DND-41 (cell line): ENCODE measurements around the gene PMS2.
A peak's percentile ranks its signal among the peaks of the same experiment; 100 is the strongest.
"Not testable (repeated sequence)": the region's sequence is repeated elsewhere in the genome, so short reads cannot be mapped to it uniquely, and the experiment has no call there.

ENCODE experiments used
- ATAC-seq: fragments of 200-7000 bp; cut with Tn5 transposase; 3 replicates; pipeline ENCODE4 v1.9.1; 2021; ENCODE audit warnings: low read depth; ENCODE audit not compliant: insufficient read depth
- DNase-seq: peaks from one replicate; pipeline ENCODE4 v3.0.0-alpha.2; 2020
- H2AFZ ChIP-seq: 2 replicates; pipeline ENCODE4 v1.6.0; 2012; ENCODE audit warnings: low read depth, low read length
- H3K27ac ChIP-seq: 2 replicates; pipeline ENCODE4 v1.5.1; 2012; ENCODE audit warnings: low read length, inconsistent platforms
- H3K27me3 ChIP-seq: fragments of 200-600 bp; sonication (generic); 2 replicates; pipeline ENCODE4 v1.6.0; 2012; ENCODE audit warnings: low read length, mild to moderate bottlenecking, inconsistent platforms; ENCODE audit not compliant: insufficient read depth, poor library complexity
- H3K36me3 ChIP-seq: 2 replicates; pipeline ENCODE4 v1.5.1; 2012; ENCODE audit warnings: low read length, inconsistent platforms; ENCODE audit not compliant: insufficient read depth
- H3K4me1 ChIP-seq: 2 replicates; pipeline ENCODE4 v1.5.1; 2012; ENCODE audit warnings: mild to moderate bottlenecking, low read length; ENCODE audit not compliant: insufficient read depth
- H3K4me2 ChIP-seq: 2 replicates; pipeline ENCODE4 v1.6.0; 2012; ENCODE audit warnings: mild to moderate bottlenecking, moderate library complexity, low read length, inconsistent platforms; ENCODE audit not compliant: insufficient read depth
- H3K4me3 ChIP-seq, 2 experiments: fragments of 200-600 bp in 1 of 2; shearing (Covaris generic) in 1 of 2; 2 replicates each; pipeline ENCODE4 v1.5.1; 2012 to 2016; ENCODE audit warnings: inconsistent platforms in 2 of 2, low read length in 2 of 2, mild to moderate bottlenecking in 2 of 2, low read depth in 1 of 2, moderate library complexity in 1 of 2
- H3K79me2 ChIP-seq: 2 replicates; pipeline ENCODE4 v1.6.0; 2012; ENCODE audit warnings: low read length, inconsistent platforms; ENCODE audit not compliant: insufficient read depth
- H3K9ac ChIP-seq: 2 replicates; pipeline ENCODE4 v1.6.0; 2012; ENCODE audit warnings: low read depth, mild to moderate bottlenecking, inconsistent platforms, low read length, moderate library complexity
- H3K9me3 ChIP-seq: 2 replicates; pipeline ENCODE4 v1.5.1; 2012; ENCODE audit warnings: low read length, moderate library complexity, mild to moderate bottlenecking, inconsistent platforms; ENCODE audit not compliant: insufficient read depth, severe bottlenecking
- H4K20me1 ChIP-seq: 2 replicates; pipeline ENCODE4 v1.6.0; 2012; ENCODE audit warnings: low read length; ENCODE audit not compliant: insufficient read depth
- EZH2 ChIP-seq: IDR thresholded peaks from 3 replicates; pipeline ENCODE4 v1.6.1; 2012; ENCODE audit warnings: borderline replicate concordance, low read depth, mild to moderate bottlenecking, moderate library complexity, low read length, inconsistent platforms; ENCODE audit not compliant: severe bottlenecking
- TF ChIP-seq, protein P1 (sequence below): IDR thresholded peaks from 2 replicates; pipeline ENCODE4 v1.5.1; 2012; ENCODE audit warnings: borderline replicate concordance, low read length, moderate library complexity, mild to moderate bottlenecking; ENCODE audit not compliant: poor library complexity, severe bottlenecking; ENCODE audit errors: extremely low read depth

Gene PMS2

DNA sequence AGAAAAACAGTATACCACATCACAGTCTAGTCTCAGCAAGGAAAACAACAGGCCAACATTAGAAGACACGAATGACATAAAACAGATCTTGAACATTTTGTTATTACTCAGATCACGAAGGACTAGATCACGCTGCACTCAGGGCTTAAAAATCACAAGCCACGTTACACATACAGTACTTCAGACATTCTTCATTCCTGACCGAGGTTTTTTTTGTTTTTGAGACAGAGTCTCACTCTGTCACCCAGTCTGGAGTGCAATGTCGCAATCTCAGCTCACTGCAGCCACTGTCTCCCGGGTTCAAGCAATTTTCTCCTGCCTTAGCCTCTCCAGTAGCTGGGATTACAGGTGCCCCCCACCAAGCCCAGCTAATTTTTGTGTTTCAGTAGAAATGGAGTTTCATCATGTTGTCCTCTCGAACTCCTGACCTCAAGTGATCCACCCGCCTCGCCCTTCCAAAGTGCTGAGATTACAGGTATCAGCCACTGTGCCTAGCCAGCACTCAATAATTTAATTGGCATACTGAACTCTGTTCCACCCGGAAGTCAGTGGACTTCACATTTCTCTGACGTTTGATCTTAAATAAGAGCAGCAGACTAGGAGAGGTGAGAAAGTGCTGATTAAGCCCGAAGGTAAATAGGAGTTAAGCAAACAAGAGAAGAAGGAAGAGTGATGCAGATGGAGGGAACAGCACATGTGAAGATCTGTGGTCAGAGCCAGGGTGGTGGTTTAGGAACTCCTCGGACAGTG lies 3.7 kb upstream of the PMS2 start:
- TF ChIP-seq, protein P1, sequence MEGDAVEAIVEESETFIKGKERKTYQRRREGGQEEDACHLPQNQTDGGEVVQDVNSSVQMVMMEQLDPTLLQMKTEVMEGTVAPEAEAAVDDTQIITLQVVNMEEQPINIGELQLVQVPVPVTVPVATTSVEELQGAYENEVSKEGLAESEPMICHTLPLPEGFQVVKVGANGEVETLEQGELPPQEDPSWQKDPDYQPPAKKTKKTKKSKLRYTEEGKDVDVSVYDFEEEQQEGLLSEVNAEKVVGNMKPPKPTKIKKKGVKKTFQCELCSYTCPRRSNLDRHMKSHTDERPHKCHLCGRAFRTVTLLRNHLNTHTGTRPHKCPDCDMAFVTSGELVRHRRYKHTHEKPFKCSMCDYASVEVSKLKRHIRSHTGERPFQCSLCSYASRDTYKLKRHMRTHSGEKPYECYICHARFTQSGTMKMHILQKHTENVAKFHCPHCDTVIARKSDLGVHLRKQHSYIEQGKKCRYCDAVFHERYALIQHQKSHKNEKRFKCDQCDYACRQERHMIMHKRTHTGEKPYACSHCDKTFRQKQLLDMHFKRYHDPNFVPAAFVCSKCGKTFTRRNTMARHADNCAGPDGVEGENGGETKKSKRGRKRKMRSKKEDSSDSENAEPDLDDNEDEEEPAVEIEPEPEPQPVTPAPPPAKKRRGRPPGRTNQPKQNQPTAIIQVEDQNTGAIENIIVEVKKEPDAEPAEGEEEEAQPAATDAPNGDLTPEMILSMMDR, result no peak
- TF ChIP-seq EZH2, result no peak
- Histone ChIP-seq H3K4me1 (peaks cover 52% of the 10 kb centered on the region), H3K4me3 (no peak overlapping the region), H3K9me3 (no peaks in the 10 kb centered on the region), H3K27me3 (no peaks in the 10 kb centered on the region), H3K36me3 (peaks cover 56% of the 10 kb centered on the region), H4K20me1 (peaks cover 3% of the 10 kb centered on the region; the same call in 1 of the 2 replicates), H3K27ac (no peak overlapping the region), H2AFZ (no peak overlapping the region), H3K4me2 (no peak overlapping the region), H3K9ac (no peak overlapping the region), H3K79me2 (peaks cover 59% of the 10 kb centered on the region)
- ATAC-seq (no peak), DNase-seq (no peak)

DNA sequence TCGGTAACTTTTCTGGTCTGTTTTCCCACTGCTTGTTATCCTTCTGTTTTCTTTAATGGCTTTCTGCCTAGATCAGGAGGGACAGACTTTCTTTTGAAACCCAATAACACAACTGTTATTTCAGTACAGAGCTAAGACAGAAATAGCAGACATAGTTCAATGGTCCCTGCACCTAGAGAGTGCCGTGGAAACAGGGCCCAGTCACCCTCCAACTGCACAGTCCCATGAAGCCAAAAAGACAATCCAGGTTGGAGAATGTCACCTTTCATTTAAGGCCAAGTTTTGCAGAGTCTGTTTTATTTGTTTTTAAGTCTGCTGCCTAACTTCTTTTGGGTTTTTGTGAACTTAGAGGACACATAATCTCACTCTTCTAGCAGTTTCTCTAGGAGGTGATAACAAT lies 2.7 kb upstream of the PMS2 start:
- DNase-seq (no peak), ATAC-seq (no peak)
- Histone ChIP-seq H3K4me2 (peak overlapping the region; percentile 68; the same call in 1 of the 2 replicates), H3K9ac (no peak overlapping the region), H3K27me3 (no peaks in the 10 kb centered on the region), H3K79me2 (peaks cover 62% of the 10 kb centered on the region), H3K4me1 (peaks cover 58% of the 10 kb centered on the region), H3K27ac (no peak overlapping the region), H3K4me3 (no peak overlapping the region), H4K20me1 (peaks cover 3% of the 10 kb centered on the region; the same call in 1 of the 2 replicates), H2AFZ (no peak overlapping the region), H3K36me3 (peaks cover 46% of the 10 kb centered on the region), H3K9me3 (no peaks in the 10 kb centered on the region)
- no peak for TF ChIP-seq EZH2
- TF ChIP-seq, protein P1, result no peak

- Histone ChIP-seq H3K79me2 (peaks cover 62% of the 10 kb centered on the region), H3K9ac (peak overlapping the region; percentile 83; the same call in 1 of the 2 replicates), H3K36me3 (peaks cover 35% of the 10 kb centered on the region; the same call in 1 of the 2 replicates), H3K4me2 (peak overlapping the region; percentile 68), H3K4me1 (peaks cover 47% of the 10 kb centered on the region), H3K4me3 (peak overlapping the region; percentile 16 to 84; a peak in 2 of 4 replicates)
- H3K27me3 ChIP-seq, DNase-seq, H3K27ac ChIP-seq, H3K9me3 ChIP-seq, H4K20me1 ChIP-seq, ATAC-seq, H2AFZ ChIP-seq: not testable (repeated sequence)
These were observed 1.5 kb upstream of the PMS2 start for GRCh38 chr7:6010370-6010769.

- not testable (repeated sequence) for H3K27me3 ChIP-seq, DNase-seq, H4K20me1 ChIP-seq, ATAC-seq, H3K9me3 ChIP-seq
- Histone ChIP-seq H3K4me3 (peak overlapping the region; percentile 68 to 84; a peak in 3 of 4 replicates), H3K36me3 (peaks cover 26% of the 10 kb centered on the region; the same call in 1 of the 2 replicates), H3K27ac (peak overlapping the region; percentile 44; the same call in 1 of the 2 replicates), H3K9ac (peak overlapping the region; percentile 83), H3K4me2 (peak overlapping the region; percentile 68), H2AFZ (0 out of 2 replicates have a peak overlapping the region, but pooled peaks have one; percentile 28), H3K4me1 (peaks cover 37% of the 10 kb centered on the region), H3K79me2 (peaks cover 54% of the 10 kb centered on the region)
These were observed 836 bp downstream of the PMS2 start for GRCh38 chr7:6007835-6008590.
